Coronary artery (tissue), 2 donors: ENCODE data around the gene ITSN1.

Experiments used
- DNase-seq: peaks from one replicate; pipeline ENCODE4 v3.0.0-alpha.2; 2017; ENCODE audit warnings: low spot score
- H3K27ac ChIP-seq, 2 donors: fragments of 200-600 bp; sonication (generic); one replicate each; pipeline ENCODE4 v1.5.1; 2016 to 2019
- H3K4me3 ChIP-seq: fragments of 200-600 bp; sonication (generic); 2 replicates; pipeline ENCODE4 v1.5.1; 2016; ENCODE audit warnings: mild to moderate bottlenecking, moderate library complexity
- CTCF ChIP-seq: fragments of 200-600 bp; sonication (generic); IDR thresholded peaks from one replicate; pipeline ENCODE4 v1.5.1; 2019; ENCODE audit warnings: antibody characterized with exemption

Gene ITSN1

GRCh38 chr21:33729641-33730040 lies 87.3 kb downstream of the ITSN1 start:
- no peak for DNase-seq
- Histone ChIP-seq H3K27ac (no peak overlapping the region), H3K4me3 (no peak overlapping the region)
- no peak for TF ChIP-seq CTCF

DNA sequence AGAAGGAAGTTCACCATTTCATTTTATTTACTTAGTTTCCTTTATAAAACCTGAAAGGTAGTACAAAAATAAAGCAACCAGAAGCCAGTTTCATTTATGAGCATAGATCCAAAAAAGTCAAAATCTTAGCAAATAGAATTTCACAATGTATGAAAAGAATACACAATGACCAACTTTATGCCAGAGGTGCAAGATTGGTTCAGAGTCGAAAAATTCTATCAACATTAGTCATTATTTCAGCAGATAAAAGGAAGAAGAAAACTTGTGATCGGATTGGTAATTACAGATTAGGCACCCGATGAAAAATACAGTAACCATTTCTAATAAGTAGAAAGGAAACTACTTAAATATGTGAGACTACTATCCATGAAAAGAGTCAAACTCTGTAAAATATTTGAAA lies 89.1 kb downstream of the ITSN1 start:
- Histone ChIP-seq H3K27ac (no peak overlapping the region), H3K4me3 (no peak overlapping the region)
- no peak for DNase-seq
- no peak for TF ChIP-seq CTCF

DNA sequence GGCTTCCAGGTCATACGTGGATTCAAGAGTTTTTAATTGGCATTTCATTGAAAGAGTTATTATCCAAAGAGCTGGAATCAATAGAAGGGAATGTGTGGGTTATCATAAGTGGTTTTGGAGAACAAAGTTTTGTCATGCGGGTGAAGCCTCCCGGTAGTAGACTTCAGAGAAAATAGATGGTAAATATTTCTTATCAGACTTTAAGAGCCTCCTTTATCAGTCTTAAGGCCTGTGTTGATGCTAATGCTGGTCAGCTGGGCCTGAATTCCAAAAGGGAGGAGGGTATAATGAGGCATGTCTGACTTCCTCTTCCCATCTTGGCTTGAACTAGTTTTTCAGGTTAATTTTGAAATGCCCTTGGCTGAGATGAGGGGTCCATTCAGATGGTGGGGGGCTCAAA lies 89.7 kb downstream of the ITSN1 start:
- TF ChIP-seq CTCF, result no peak
- no peak overlapping the region for H3K27ac ChIP-seq
- H3K4me3 ChIP-seq, result no peak overlapping the region
- no peak for DNase-seq

DNA sequence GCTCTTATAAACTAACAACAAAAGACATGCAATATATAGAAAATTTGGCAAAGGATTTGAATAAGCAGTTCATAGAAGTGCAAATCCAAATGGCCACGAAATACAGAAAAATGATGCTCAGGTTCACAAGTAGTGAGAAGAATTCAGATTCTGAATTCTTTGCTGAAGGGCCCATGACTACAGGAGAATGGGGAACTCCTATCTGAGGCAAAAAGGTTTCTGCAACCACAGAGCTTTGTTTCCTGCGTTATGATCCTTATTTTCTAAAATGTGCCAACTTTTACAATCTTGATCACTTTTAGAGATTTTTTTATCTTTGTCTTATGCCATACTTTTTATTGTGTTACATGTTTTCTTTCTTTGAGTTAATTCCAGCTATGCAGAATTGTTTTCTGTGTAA lies 91.3 kb downstream of the ITSN1 start:
- no peak overlapping the region for H3K4me3 ChIP-seq
- no peak overlapping the region for H3K27ac ChIP-seq
- no peak for TF ChIP-seq CTCF
- DNase-seq, result no peak

DNA sequence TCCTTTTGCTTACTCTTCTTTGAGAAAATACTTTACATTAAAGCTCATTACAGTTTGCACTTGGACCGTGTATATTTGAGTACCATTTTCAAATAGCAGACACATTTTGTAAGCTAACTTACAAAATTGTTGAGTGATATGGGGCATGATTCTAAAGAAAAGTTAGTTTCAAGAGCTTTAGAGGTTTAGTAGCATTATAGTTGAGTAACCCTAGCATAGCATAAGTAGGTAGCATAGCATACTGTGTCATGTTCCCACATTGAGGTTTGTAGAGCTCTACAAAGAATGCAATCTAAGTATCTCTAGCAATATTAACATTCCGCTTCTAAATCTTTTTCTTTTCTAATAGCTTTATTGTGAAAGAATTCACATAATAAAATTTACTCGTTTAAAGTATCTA lies 92.0 kb downstream of the ITSN1 start:
- Histone ChIP-seq H3K27ac (no peak overlapping the region), H3K4me3 (no peak overlapping the region)
- no peak for DNase-seq
- TF ChIP-seq CTCF, result no peak

DNA sequence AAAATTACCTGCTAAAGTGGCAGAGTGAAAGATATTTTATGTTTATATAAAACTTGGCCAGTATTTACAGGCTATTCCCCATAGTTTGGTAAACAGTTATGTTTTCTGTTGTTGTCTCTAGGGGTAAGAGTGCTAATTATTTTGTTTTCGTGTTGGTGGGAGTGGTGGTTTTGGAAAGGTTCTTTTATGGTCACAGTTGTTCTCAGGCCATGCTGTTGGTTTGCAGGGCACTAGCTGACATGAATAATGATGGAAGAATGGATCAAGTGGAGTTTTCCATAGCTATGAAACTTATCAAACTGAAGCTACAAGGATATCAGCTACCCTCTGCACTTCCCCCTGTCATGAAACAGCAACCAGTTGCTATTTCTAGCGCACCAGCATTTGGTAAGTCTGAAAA lies 92.5 kb downstream of the ITSN1 start:
- Histone ChIP-seq H3K4me3 (no peak overlapping the region), H3K27ac (no peak overlapping the region)
- no peak for TF ChIP-seq CTCF
- no peak for DNase-seq

DNA sequence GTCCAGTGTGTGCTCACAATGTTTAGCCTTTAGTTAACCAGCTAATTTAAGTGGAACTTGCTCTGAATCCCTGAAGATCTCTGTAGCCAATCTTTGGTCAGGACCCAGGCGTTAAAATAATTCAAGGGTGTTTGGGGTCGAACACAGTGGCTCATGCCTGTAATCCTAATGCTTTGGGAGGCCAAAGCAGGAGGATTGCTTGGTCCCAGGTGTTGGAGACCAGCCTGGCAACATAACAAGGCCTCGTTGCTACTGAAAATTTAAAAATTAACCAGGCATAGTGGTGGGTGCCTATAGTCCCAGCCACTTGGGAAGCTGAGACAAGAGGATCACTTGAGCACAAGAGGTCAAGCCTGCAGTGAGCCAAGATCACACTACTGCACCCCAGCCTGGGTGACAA lies 94.3 kb downstream of the ITSN1 start:
- Histone ChIP-seq H3K27ac (no peak overlapping the region), H3K4me3 (no peak overlapping the region)
- DNase-seq, result no peak
- TF ChIP-seq CTCF, result no peak
